ENCODE results near the gene PITPNC1.

DNA sequence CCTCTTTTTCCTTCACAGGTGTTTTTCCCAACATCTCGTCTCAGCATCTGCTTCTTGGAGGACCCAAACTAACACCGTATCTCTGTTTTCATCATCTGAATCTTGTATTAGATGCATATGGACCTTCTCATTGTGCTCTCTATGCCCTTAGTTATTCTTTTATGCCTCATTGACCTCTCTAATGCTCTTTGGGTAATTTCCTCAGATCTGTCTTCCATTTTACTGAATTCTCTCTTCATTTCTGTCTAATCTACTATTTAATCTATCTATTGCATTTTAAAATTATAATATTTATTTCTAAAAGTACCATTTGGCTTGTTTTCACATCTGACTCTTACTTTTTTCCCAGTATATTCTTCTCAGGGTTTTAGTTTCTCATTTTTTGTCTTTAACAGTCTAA, 81.1 kb downstream of the PITPNC1 start:
- TF ChIP-seq, protein P1, sequence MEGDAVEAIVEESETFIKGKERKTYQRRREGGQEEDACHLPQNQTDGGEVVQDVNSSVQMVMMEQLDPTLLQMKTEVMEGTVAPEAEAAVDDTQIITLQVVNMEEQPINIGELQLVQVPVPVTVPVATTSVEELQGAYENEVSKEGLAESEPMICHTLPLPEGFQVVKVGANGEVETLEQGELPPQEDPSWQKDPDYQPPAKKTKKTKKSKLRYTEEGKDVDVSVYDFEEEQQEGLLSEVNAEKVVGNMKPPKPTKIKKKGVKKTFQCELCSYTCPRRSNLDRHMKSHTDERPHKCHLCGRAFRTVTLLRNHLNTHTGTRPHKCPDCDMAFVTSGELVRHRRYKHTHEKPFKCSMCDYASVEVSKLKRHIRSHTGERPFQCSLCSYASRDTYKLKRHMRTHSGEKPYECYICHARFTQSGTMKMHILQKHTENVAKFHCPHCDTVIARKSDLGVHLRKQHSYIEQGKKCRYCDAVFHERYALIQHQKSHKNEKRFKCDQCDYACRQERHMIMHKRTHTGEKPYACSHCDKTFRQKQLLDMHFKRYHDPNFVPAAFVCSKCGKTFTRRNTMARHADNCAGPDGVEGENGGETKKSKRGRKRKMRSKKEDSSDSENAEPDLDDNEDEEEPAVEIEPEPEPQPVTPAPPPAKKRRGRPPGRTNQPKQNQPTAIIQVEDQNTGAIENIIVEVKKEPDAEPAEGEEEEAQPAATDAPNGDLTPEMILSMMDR (IDR thresholded peaks at IDR 0.05; ENCODE audit: extremely low read depth in 1 of 2, insufficient read depth in 1 of 2, low read depth in 1 of 2, low read length in 2 of 2): no peak
- TF ChIP-seq EZH2 (IDR thresholded peaks at IDR 0.05; ENCODE audit: borderline replicate concordance, low read depth, low read length, severe bottlenecking): no peak

Measured in endothelial cell of umbilical vein (primary cell).